Vagina (tissue), 2 donors: Measurements from ENCODE around the gene RPTN. TPM values are rescaled to one million over a fixed set of nuclear protein-coding genes. Genes with fewer than 3 reads are reported as not detected.

Experiments used
- DNase-seq, 2 donors: peaks; one replicate each; pipeline ENCODE4 v3.0.0-alpha.2; 2017; ENCODE audit errors: extremely low spot score in 2 of 2
- H3K27ac ChIP-seq: fragments of 200-600 bp; sonication (generic); one replicate; pipeline ENCODE4 v1.5.1; 2019
- H3K27me3 ChIP-seq: fragments of 200-600 bp; sonication (generic); one replicate; pipeline ENCODE4 v1.5.1; 2019
- H3K36me3 ChIP-seq, 2 donors: fragments of 200-600 bp; sonication (generic); one replicate each; pipeline ENCODE4 v1.5.1; 2017 to 2019
- H3K4me1 ChIP-seq: fragments of 200-600 bp; sonication (generic); one replicate; pipeline ENCODE4 v1.5.1; 2019
- H3K4me3 ChIP-seq, 2 donors: fragments of 200-600 bp; sonication (generic); 1 replicate in 1 of 2; 2 replicates in 1 of 2; pipeline ENCODE4 v1.5.1; 2016 to 2019
- H3K9me3 ChIP-seq: fragments of 200-600 bp; sonication (generic); one replicate; pipeline ENCODE4 v1.5.1; 2019
- CTCF ChIP-seq, 3 experiments: fragments of 450-650 bp in 2 of 3; fragments of 200-600 bp in 1 of 3; sonication (generic) in 1 of 3; IDR thresholded peaks; one replicate each; pipeline ENCODE4 v1.5.1; 2017 to 2019; ENCODE audit warnings: antibody characterized with exemption in 3 of 3, mild to moderate bottlenecking in 2 of 3, moderate library complexity in 2 of 3
- POLR2A ChIP-seq, 2 donors: fragments of 450-650 bp; IDR thresholded peaks; one replicate each; pipeline ENCODE4 v1.6.1; 2017; ENCODE audit warnings: antibody characterized with exemption in 2 of 2, mild to moderate bottlenecking in 2 of 2, moderate library complexity in 2 of 2
- POLR2AphosphoS5 ChIP-seq, 2 donors: sonication (generic); formaldehyde crosslinking; IDR thresholded peaks; one replicate each; pipeline ENCODE4 v1.9.0; 2017; ENCODE audit warnings: antibody characterized with exemption in 2 of 2, mild to moderate bottlenecking in 2 of 2, low read depth in 1 of 2; ENCODE audit not compliant: insufficient read depth in 1 of 2
- intact Hi-C: fragments of 100-400 bp; cut with DNase I; formaldehyde crosslinking; loops from one replicate; pipeline ENCODE4 v1.15.1; 2023
- total RNA-seq: library from RNA; depleted of rRNA; stranded (reverse); fragments of >200 nt; gene quantifications from one replicate; pipeline ENCODE4 v1.2.3, GENCODE V29; 2016

RPTN gene
- total RNA-seq, 1 donor from 2014 or later: 0.25 TPM

GRCh38 chr1:152160576-152160975 is 1.5 kb upstream of the RPTN start:
- Histone ChIP-seq H3K9me3 (no peaks in the 10 kb centered on the region), H3K27me3 (no peaks in the 10 kb centered on the region), H3K36me3 (no peaks in the 10 kb centered on the region), H3K4me1 (no peaks in the 10 kb centered on the region), H3K4me3 (no peak overlapping the region), H3K27ac (no peak overlapping the region)
- no peak for DNase-seq
- intact Hi-C loops: loop anchor here (10.0 kb wide), 1 partner anchor 96 kb away; no protein-coding TSS in a partner anchor
- TF ChIP-seq POLR2A (IDR thresholded peaks at IDR 0.05) (no peak), POLR2AphosphoS5 (IDR thresholded peaks at IDR 0.05; ENCODE audit: insufficient read depth in 1 of 2, low read depth in 1 of 2) (no peak), CTCF (IDR thresholded peaks at IDR 0.05) (no peak)

- H3K4me3 ChIP-seq: no peak overlapping the region
- H3K27me3 ChIP-seq: no peaks in the 10 kb centered on the region
- TF ChIP-seq CTCF (IDR thresholded peaks at IDR 0.05) (no peak), POLR2AphosphoS5 (IDR thresholded peaks at IDR 0.05; ENCODE audit: insufficient read depth in 1 of 2, low read depth in 1 of 2) (no peak), POLR2A (IDR thresholded peaks at IDR 0.05) (no peak)
- H3K27ac ChIP-seq: no peak overlapping the region
- H3K4me1 ChIP-seq: no peaks in the 10 kb centered on the region
- H3K36me3 ChIP-seq: no peaks in the 10 kb centered on the region
- no peaks in the 10 kb centered on the region for H3K9me3 ChIP-seq
- DNase-seq: no peak
- intact Hi-C loops: no loop called here
These were observed 5.0 kb downstream of the RPTN start for GRCh38 chr1:152153996-152154395.

GRCh38 chr1:152151646-152152045 is 7.4 kb downstream of the RPTN start:
- Histone ChIP-seq H3K27me3 (no peaks in the 10 kb centered on the region), H3K36me3 (no peaks in the 10 kb centered on the region), H3K4me1 (no peaks in the 10 kb centered on the region), H3K4me3 (no peak overlapping the region), H3K9me3 (peaks cover 4% of the 10 kb centered on the region), H3K27ac (no peak overlapping the region)
- DNase-seq: no peak
- intact Hi-C loops: no loop called here
- TF ChIP-seq POLR2A (IDR thresholded peaks at IDR 0.05) (no peak), POLR2AphosphoS5 (IDR thresholded peaks at IDR 0.05; ENCODE audit: insufficient read depth in 1 of 2, low read depth in 1 of 2) (no peak), CTCF (IDR thresholded peaks at IDR 0.05) (no peak)

GRCh38 chr1:152148981-152149380 is 10.0 kb downstream of the RPTN start:
- no peak for DNase-seq
- Histone ChIP-seq H3K4me1 (no peaks in the 10 kb centered on the region), H3K27ac (no peak overlapping the region), H3K36me3 (no peaks in the 10 kb centered on the region), H3K4me3 (no peak overlapping the region), H3K9me3 (peaks cover 4% of the 10 kb centered on the region), H3K27me3 (no peaks in the 10 kb centered on the region)
- no peak for TF ChIP-seq CTCF (IDR thresholded peaks at IDR 0.05)
- TF ChIP-seq POLR2A (IDR thresholded peaks at IDR 0.05): no peak
- no peak for TF ChIP-seq POLR2AphosphoS5 (IDR thresholded peaks at IDR 0.05; ENCODE audit: insufficient read depth in 1 of 2, low read depth in 1 of 2)
- intact Hi-C loops: no loop called here

- TF ChIP-seq POLR2AphosphoS5 (IDR thresholded peaks at IDR 0.05; ENCODE audit: insufficient read depth in 1 of 2, low read depth in 1 of 2): no peak
- TF ChIP-seq CTCF (IDR thresholded peaks at IDR 0.05): no peak
- TF ChIP-seq POLR2A (IDR thresholded peaks at IDR 0.05): no peak
- H3K4me1 ChIP-seq: no peaks in the 10 kb centered on the region
- peaks cover 4% of the 10 kb centered on the region for H3K9me3 ChIP-seq
- no peak for DNase-seq
- H3K27me3 ChIP-seq: no peaks in the 10 kb centered on the region
- H3K4me3 ChIP-seq: no peak overlapping the region
- H3K27ac ChIP-seq: no peak overlapping the region
- H3K36me3 ChIP-seq: no peaks in the 10 kb centered on the region
- intact Hi-C loops: no loop called here
These were observed 11.0 kb downstream of the RPTN start for GRCh38 chr1:152148051-152148450.
